HEK293 (cell line): ENCODE measurements around the gene ITPRIPL2.
A peak's percentile ranks its signal among the peaks of the same experiment; 100 is the strongest.

ENCODE experiments used
- CTCF ChIA-PET: fragments of 350-600 bp; formaldehyde crosslinking; extraction: SDS; loops from one replicate; lab custom pipeline; 2021; ENCODE audit warnings: antibody characterized with exemption; lab: Yijun Ruan, JAX
- POLR2A ChIA-PET: fragments of 300-600 bp; formaldehyde crosslinking; extraction: SDS; loops from one replicate; lab custom pipeline; 2020; ENCODE audit warnings: antibody characterized with exemption, inconsistent platforms; lab: Yijun Ruan, JAX
- H3K27ac ChIP-seq: fragments of 200-500 bp; sonication (Bioruptor generic); 2 replicates; pipeline ENCODE4 v1.5.1; 2014; ENCODE audit warnings: low read depth, low read length, control low read depth, inconsistent platforms; ENCODE audit errors: extremely low read depth
- H3K36me3 ChIP-seq, 2 experiments: fragments of 200-500 bp in 1 of 2; sonication (Bioruptor generic) in 1 of 2; 1 replicate in 1 of 2; 2 replicates in 1 of 2; pipeline ENCODE4 v1.5.1; 2014 to 2017; ENCODE audit warnings: inconsistent platforms in 2 of 2, low read length in 2 of 2; ENCODE audit not compliant: control insufficient read depth in 2 of 2, insufficient read depth in 1 of 2
- H3K4me1 ChIP-seq: fragments of 200-500 bp; sonication (Bioruptor generic); 2 replicates; pipeline ENCODE4 v1.5.1; 2014; ENCODE audit warnings: mild to moderate bottlenecking, low read length, inconsistent platforms; ENCODE audit not compliant: control insufficient read depth, insufficient read depth
- H3K4me3 ChIP-seq: 2 replicates; pipeline ENCODE4 v1.5.1; 2011; ENCODE audit warnings: low read depth, mild to moderate bottlenecking, control low read depth, low read length, moderate library complexity
- H3K9me3 ChIP-seq: fragments of 200-500 bp; sonication (Bioruptor generic); 2 replicates; pipeline ENCODE4 v1.5.1; 2014; ENCODE audit warnings: low read depth, low read length, inconsistent platforms; ENCODE audit not compliant: control insufficient read depth, insufficient read depth
- BCL11A ChIP-seq: fragments of 450-650 bp; formaldehyde crosslinking; IDR thresholded peaks from 2 replicates; pipeline ENCODE4 v1.5.1; 2016; ENCODE audit warnings: low read depth, missing biosample characterization, missing genetic modification characterization
- CTCF ChIP-seq: fragments of 450-650 bp; formaldehyde crosslinking; IDR thresholded peaks from 2 replicates; pipeline ENCODE4 v1.5.1; 2016; ENCODE audit warnings: missing biosample characterization, missing genetic modification characterization
- EGR2 ChIP-seq: fragments of 450-650 bp; formaldehyde crosslinking; IDR thresholded peaks from 2 replicates; pipeline ENCODE4 v1.5.1; 2016; ENCODE audit warnings: low read depth, missing biosample characterization, missing genetic modification characterization
- GFI1B ChIP-seq: fragments of 450-650 bp; formaldehyde crosslinking; IDR thresholded peaks from 2 replicates; pipeline ENCODE4 v1.5.1; 2016; ENCODE audit warnings: missing biosample characterization, missing genetic modification characterization
- IKZF3 ChIP-seq: fragments of 450-650 bp; IDR thresholded peaks from 2 replicates; pipeline ENCODE4 v1.5.0; 2018; ENCODE audit warnings: missing biosample characterization, mild to moderate bottlenecking, missing genetic modification characterization, moderate library complexity
- KLF1 ChIP-seq: fragments of 450-650 bp; formaldehyde crosslinking; IDR thresholded peaks from 2 replicates; pipeline ENCODE4 v1.5.1; 2016; ENCODE audit warnings: missing biosample characterization, missing genetic modification characterization
- MEIS1 ChIP-seq: sonication (generic); formaldehyde crosslinking; IDR thresholded peaks from 2 replicates; pipeline ENCODE4 v1.8.1; 2022; ENCODE audit warnings: missing genetic modification reagents, mild to moderate bottlenecking, borderline replicate concordance
- SCRT2 ChIP-seq: fragments of 450-650 bp; formaldehyde crosslinking; IDR thresholded peaks from 2 replicates; pipeline ENCODE4 v1.5.1; 2016; ENCODE audit warnings: missing biosample characterization, missing genetic modification characterization
- SP2 ChIP-seq: fragments of 450-650 bp; formaldehyde crosslinking; IDR thresholded peaks from 2 replicates; pipeline ENCODE4 v1.5.1; 2016; ENCODE audit warnings: missing biosample characterization, missing genetic modification characterization
- SP7 ChIP-seq: fragments of 450-650 bp; formaldehyde crosslinking; IDR thresholded peaks from 2 replicates; pipeline ENCODE4 v1.5.1; 2016; ENCODE audit warnings: missing biosample characterization, missing genetic modification characterization
- ZBTB20 ChIP-seq: fragments of 450-650 bp; formaldehyde crosslinking; IDR thresholded peaks from 2 replicates; pipeline ENCODE4 v1.5.1; 2016; ENCODE audit warnings: missing biosample characterization, missing genetic modification characterization
- ZBTB7A ChIP-seq: fragments of 450-650 bp; formaldehyde crosslinking; IDR thresholded peaks from 2 replicates; pipeline ENCODE4 v1.5.1; 2016; ENCODE audit warnings: low read depth, missing biosample characterization, missing genetic modification characterization
- ZBTB8A ChIP-seq: fragments of 450-650 bp; formaldehyde crosslinking; IDR thresholded peaks from 2 replicates; pipeline ENCODE4 v1.5.1; 2016; ENCODE audit warnings: missing biosample characterization, missing genetic modification characterization
- ZFP3 ChIP-seq: fragments of 450-650 bp; formaldehyde crosslinking; IDR thresholded peaks from 2 replicates; pipeline ENCODE4 v1.5.1; 2016; ENCODE audit warnings: low read depth, missing biosample characterization, missing genetic modification characterization
- ZNF140 ChIP-seq: fragments of 450-650 bp; formaldehyde crosslinking; IDR thresholded peaks from 2 replicates; pipeline ENCODE4 v1.5.1; 2016; ENCODE audit warnings: missing biosample characterization, missing genetic modification characterization
- ZNF202 ChIP-seq: fragments of 450-650 bp; formaldehyde crosslinking; IDR thresholded peaks from 2 replicates; pipeline ENCODE4 v1.5.1; 2016; ENCODE audit warnings: missing biosample characterization, missing genetic modification characterization, borderline replicate concordance
- ZNF335 ChIP-seq: fragments of 450-650 bp; formaldehyde crosslinking; conservative IDR thresholded peaks from 2 replicates; pipeline ENCODE4 v1.5.1; 2016; ENCODE audit warnings: missing biosample characterization, missing genetic modification characterization
- ZNF558 ChIP-seq: fragments of 450-650 bp; formaldehyde crosslinking; IDR thresholded peaks from 2 replicates; pipeline ENCODE4 v1.5.1; 2016; ENCODE audit warnings: missing biosample characterization, missing genetic modification characterization
- ZNF561 ChIP-seq: fragments of 450-650 bp; IDR thresholded peaks from 2 replicates; pipeline ENCODE4 v1.5.1; 2018; ENCODE audit warnings: missing biosample characterization, missing genetic modification characterization, borderline replicate concordance
- ZNF654 ChIP-seq: fragments of 450-650 bp; formaldehyde crosslinking; IDR thresholded peaks from 2 replicates; pipeline ENCODE4 v1.5.1; 2016; ENCODE audit warnings: low read depth, missing biosample characterization, missing genetic modification characterization
- ZNF660 ChIP-seq: fragments of 450-650 bp; IDR thresholded peaks from 2 replicates; pipeline ENCODE4 v1.5.1; 2018; ENCODE audit warnings: missing biosample characterization, mild to moderate bottlenecking, missing genetic modification characterization
- ZNF777 ChIP-seq: fragments of 450-650 bp; formaldehyde crosslinking; IDR thresholded peaks from 2 replicates; pipeline ENCODE4 v1.5.1; 2017; ENCODE audit warnings: missing biosample characterization, missing genetic modification characterization, borderline replicate concordance
- TF ChIP-seq, protein P1 (sequence below): fragments of 450-650 bp; formaldehyde crosslinking; IDR thresholded peaks from 2 replicates; pipeline ENCODE4 v1.5.1; 2016; ENCODE audit warnings: missing biosample characterization, missing genetic modification characterization
- TF ChIP-seq, protein P2 (sequence below): fragments of 450-650 bp; formaldehyde crosslinking; IDR thresholded peaks from 2 replicates; pipeline ENCODE4 v1.5.1; 2016; ENCODE audit warnings: missing biosample characterization, missing genetic modification characterization

Gene ITPRIPL2

GRCh38 chr16:19167710-19168370 is 54.1 kb downstream of the ITPRIPL2 start, which contains the start of gene SYT17 (continued):
- TF ChIP-seq GFI1B (tag by site-specific recombination) (no peak), ZBTB20 (tag by site-specific recombination) (peak; percentile 47; the same call in 1 of the 2 replicates), ZFP3 (tag by site-specific recombination) (no peak), ZNF558 (tag by site-specific recombination) (no peak), ZNF140 (tag by site-specific recombination) (no peak), EGR2 (peak; percentile 62), IKZF3 (tag by site-specific recombination) (0 out of 2 replicates have a peak, but pooled peaks have one; percentile 32), ZNF660 (tag by site-specific recombination) (peak; percentile 78; the same call in 1 of the 2 replicates), ZNF654 (tag by site-specific recombination) (peak; percentile 27), ZBTB7A (tag by site-specific recombination) (peak; percentile 48; the same call in 1 of the 2 replicates), KLF1 (tag by site-specific recombination) (peak; percentile 44), ZNF335 (tag by site-specific recombination) (0 out of 2 replicates have a peak, but pooled peaks have one; percentile 10), MEIS1 (CRISPR knock-in tag) (no peak)
- TF ChIP-seq, protein P1, sequence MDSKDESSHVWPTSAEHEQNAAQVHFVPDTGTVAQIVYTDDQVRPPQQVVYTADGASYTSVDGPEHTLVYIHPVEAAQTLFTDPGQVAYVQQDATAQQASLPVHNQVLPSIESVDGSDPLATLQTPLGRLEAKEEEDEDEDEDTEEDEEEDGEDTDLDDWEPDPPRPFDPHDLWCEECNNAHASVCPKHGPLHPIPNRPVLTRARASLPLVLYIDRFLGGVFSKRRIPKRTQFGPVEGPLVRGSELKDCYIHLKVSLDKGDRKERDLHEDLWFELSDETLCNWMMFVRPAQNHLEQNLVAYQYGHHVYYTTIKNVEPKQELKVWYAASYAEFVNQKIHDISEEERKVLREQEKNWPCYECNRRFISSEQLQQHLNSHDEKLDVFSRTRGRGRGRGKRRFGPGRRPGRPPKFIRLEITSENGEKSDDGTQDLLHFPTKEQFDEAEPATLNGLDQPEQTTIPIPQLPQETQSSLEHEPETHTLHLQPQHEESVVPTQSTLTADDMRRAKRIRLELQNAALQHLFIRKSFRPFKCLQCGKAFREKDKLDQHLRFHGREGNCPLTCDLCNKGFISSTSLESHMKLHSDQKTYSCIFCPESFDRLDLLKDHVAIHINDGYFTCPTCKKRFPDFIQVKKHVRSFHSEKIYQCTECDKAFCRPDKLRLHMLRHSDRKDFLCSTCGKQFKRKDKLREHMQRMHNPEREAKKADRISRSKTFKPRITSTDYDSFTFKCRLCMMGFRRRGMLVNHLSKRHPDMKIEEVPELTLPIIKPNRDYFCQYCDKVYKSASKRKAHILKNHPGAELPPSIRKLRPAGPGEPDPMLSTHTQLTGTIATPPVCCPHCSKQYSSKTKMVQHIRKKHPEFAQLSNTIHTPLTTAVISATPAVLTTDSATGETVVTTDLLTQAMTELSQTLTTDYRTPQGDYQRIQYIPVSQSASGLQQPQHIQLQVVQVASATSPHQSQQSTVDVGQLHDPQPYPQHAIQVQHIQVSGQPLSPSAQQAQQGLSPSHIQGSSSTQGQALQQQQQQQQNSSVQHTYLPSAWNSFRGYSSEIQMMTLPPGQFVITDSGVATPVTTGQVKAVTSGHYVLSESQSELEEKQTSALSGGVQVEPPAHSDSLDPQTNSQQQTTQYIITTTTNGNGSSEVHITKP: peak; percentile 93
- TF ChIP-seq, protein P2, sequence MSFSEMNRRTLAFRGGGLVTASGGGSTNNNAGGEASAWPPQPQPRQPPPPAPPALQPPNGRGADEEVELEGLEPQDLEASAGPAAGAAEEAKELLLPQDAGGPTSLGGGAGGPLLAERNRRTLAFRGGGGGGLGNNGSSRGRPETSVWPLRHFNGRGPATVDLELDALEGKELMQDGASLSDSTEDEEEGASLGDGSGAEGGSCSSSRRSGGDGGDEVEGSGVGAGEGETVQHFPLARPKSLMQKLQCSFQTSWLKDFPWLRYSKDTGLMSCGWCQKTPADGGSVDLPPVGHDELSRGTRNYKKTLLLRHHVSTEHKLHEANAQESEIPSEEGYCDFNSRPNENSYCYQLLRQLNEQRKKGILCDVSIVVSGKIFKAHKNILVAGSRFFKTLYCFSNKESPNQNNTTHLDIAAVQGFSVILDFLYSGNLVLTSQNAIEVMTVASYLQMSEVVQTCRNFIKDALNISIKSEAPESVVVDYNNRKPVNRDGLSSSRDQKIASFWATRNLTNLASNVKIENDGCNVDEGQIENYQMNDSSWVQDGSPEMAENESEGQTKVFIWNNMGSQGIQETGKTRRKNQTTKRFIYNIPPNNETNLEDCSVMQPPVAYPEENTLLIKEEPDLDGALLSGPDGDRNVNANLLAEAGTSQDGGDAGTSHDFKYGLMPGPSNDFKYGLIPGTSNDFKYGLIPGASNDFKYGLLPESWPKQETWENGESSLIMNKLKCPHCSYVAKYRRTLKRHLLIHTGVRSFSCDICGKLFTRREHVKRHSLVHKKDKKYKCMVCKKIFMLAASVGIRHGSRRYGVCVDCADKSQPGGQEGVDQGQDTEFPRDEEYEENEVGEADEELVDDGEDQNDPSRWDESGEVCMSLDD (tag by site-specific recombination): peak; percentile 69; the same call in 1 of the 2 replicates

DNA sequence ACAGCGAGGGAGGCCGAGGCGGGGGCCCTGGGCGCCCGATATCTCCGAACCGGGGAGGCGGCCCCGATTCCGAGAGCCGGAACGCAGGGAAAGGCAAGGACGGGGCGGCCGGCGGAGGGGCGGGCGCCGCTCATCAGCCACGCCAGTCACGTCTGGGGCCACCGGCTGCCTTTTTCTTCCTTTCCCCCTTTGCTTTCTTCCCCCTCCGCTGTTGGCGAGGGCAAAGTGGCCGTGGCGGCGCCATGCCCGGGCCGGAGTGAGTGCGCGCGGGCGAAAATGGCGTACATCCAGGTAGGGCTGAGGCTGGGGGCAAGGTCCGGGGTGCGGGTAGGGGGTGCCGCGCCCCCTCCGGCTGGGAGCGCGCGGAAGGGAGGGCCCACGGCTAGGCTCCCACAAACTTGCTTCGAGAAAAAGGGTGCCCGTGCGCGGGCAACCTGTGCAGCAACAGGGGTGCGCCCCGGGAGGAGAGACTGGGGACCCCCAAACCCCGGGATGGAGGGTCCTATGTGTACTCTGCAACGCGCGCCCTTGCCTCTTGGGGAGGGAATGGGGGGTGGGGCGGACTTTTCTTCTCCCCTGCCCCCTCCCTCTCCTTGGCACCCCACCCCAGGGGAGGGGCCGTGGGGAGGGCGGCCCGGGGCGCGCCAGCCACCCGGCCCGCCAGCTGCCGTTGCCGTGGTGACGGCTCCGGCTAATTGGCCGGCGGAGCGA is 54.8 kb downstream of the ITPRIPL2 start:
- Histone ChIP-seq H3K9me3 (no peaks in the 10 kb centered on the region), H3K36me3 (no peaks in the 10 kb centered on the region), H3K27ac (no peak overlapping the region; the same call in 1 of the 2 replicates), H3K4me1 (no peaks in the 10 kb centered on the region), H3K4me3 (peak overlapping the region; percentile 54)
- ChIA-PET POLR2A (interaction anchor here (1.0 kb wide), 1 partner anchor 367 kb away, joined by 3 read pairs; the partner anchor contains the start of gene ARL6IP1), CTCF (interaction anchor here (0.5 to 2.8 kb wide), 4 partner anchors 9 to 80 kb away, joined by 3 to 10 read pairs (median 5); no protein-coding TSS in a partner anchor)
- no peak for TF ChIP-seq ZNF202
- peak; percentile 15; the same call in 1 of the 2 replicates for TF ChIP-seq ZNF561
- 0 out of 2 replicates have a peak, but pooled peaks have one; percentile 37 for TF ChIP-seq SP7 (tag by site-specific recombination)
- peak; percentile 81 for TF ChIP-seq ZNF777 (tag by site-specific recombination)
- peak; percentile 78 for TF ChIP-seq ZNF335 (tag by site-specific recombination)
- TF ChIP-seq, protein P2 (tag by site-specific recombination): peak; percentile 98
- peak; percentile 81 for TF ChIP-seq ZBTB8A (tag by site-specific recombination)
- peak; percentile 6; the same call in 1 of the 2 replicates for TF ChIP-seq CTCF (tag by site-specific recombination)
- no peak for TF ChIP-seq BCL11A (tag by site-specific recombination)
- TF ChIP-seq SP2 (tag by site-specific recombination): peak; percentile 28
- TF ChIP-seq SCRT2: peak; percentile 12; the same call in 1 of the 2 replicates
